Activated CD4-positive, alpha-beta T cell treated with anti-CD3 and anti-CD28 coated beads, Interleukin-2, Interleukin-6, amounts not matched to agents 100 ng/mL and 50 ng/mL, durations not matched to agents 16 hours and 8 hours (primary cell): ENCODE measurements around the gene NFE2L3.
"Not testable (repeated sequence)": the region's sequence is repeated elsewhere in the genome, so short reads cannot be mapped to it uniquely, and the experiment has no call there.

Experiments used
- DNase-seq: peaks from one replicate; pipeline ENCODE4 v3.0.0-alpha.2; 2020

Gene NFE2L3

DNA sequence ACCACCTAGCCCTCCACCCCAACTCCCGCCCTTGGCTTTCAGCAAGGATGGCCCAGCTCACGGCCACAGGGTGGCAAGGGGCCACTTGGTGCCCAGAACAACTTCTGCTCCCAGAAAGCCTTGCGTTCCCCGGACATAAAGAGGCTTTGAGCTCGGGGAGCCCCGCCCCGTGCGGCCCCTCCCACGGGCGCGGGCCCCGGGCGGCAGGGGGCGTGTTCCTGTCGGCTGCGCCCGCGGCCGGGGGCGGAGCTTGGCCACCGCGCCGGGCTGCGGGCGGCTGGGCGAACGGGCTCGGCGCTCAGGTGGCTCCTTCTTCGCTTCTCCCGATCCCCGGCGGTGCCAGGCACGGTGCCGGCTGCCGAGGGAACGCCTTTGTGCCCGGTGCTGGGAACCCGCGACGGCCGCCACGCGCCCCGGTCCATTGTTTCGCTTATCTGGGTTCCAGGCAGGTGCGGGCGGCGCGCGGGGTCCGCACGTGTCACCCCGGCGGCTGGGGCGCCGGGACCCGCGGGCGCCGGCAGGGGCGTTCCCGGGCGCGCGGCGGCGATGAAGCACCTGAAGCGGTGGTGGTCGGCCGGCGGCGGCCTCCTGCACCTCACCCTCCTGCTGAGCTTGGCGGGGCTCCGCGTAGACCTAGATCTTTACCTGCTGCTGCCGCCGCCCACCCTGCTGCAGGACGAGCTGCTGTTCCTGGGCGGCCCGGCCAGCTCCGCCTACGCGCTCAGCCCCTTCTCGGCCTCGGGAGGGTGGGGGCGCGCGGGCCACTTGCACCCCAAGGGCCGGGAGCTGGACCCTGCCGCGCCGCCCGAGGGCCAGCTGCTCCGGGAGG is at the start of gene NFE2L3:
TSS of gene NFE2L3 (plus strand) at position 246 of the 829 bp plus-strand sequence. CDS start at position 547, 301 bp downstream.
- peak; percentile 92 for DNase-seq

DNA sequence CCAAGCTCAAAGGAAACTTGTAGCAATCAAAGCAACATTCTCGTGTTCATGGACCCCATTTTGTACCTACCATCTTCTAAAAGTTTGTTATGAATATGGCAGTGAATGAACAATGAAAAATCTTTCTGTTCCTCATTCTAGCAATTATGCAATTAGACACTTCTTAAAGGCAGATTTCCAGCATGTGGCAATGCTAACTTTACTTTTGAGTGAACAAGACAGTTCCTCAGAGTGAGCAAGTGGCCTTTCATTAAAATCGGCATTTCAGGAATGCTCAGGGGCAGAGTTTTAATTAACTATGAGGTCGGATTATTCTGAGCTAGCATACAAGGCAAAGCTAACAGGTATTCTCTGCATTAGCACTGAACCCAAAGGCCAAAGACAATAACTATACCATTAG is 48.4 kb upstream of the NFE2L3 start:
- DNase-seq: no peak

DNA sequence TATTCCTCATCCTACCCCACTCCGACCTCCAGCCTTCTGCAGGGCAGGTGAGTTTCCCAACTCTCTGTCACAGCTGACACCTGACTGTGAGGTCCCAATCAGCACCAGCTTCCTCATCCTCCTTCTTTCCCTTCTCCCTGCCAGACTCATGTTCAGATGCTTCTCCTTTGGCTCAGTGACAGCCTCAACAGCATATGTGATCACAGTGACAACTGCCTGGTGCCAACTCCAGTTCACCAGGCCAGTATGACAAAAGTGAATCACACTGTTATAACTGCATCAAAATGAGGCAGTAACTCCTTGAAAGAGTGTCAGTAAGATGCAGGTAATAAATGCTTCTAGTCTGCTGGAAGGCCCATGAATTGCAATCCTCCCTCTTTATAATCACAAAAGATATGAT is 46.8 kb upstream of the NFE2L3 start:
- no peak for DNase-seq

- DNase-seq: no peak
Measured at GRCh38 chr7:26105931-26106330, 46.1 kb upstream of the NFE2L3 start.

- no peak for DNase-seq
Measured at GRCh38 chr7:26112203-26112740, 39.7 kb upstream of the NFE2L3 start.

- no peak for DNase-seq
Measured at GRCh38 chr7:26115650-26116049, 36.3 kb upstream of the NFE2L3 start.

DNA sequence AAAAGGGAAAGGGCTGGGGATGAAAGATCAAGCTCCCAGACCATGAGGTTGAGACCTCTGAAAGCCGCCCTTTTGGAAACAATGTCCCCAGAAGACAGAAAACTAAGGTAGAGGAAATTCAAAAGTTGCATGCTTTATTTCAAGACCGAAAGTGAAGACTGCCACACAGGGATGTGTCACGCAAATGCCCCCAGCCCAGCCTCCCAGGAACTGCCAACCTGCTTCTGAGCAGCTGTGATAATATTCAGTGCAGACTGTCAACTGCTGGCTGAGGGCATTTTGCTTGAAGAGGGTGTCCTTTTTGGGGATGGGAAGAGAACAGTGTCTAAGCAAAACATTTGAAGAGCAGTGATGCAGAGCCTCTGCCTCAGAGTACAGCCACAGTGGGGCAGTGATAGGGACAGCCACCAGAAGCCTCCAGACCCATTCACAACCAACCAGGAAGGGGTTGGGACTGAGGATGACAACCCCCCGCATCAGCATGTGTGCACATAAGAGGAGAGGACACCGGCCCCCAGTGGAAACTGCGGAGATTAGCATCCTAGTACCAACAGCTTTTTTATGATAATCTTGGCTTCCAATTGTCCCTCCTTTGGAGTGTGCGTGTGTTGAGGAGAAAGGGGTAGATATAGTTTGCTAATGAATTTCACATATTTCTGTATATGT is 34.7 kb upstream of the NFE2L3 start:
- peak; percentile 14 for DNase-seq

- DNase-seq: no peak
Measured at GRCh38 chr7:26117970-26118369, 34.0 kb upstream of the NFE2L3 start.

- no peak for DNase-seq
Measured at GRCh38 chr7:26122745-26123144, 29.3 kb upstream of the NFE2L3 start.

DNA sequence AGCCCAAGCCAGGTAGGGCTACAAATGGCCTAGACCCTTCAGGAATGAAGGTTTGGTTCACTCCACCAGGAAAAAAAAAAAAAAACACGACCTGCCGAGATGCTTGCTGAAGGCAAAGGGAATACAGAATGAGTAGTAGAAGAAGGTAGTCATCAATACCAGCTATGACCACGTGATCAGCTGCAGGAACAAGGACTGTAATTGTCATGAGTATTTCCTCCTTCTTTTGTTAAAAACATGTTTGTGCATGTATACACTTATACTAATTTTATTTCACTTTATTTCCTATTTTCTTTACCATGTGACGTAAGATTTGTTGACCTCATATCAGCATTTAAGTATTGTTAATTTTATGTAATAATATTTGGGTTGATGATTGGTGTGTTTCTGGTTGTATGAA is 27.2 kb upstream of the NFE2L3 start:
- not testable (repeated sequence) for DNase-seq

DNA sequence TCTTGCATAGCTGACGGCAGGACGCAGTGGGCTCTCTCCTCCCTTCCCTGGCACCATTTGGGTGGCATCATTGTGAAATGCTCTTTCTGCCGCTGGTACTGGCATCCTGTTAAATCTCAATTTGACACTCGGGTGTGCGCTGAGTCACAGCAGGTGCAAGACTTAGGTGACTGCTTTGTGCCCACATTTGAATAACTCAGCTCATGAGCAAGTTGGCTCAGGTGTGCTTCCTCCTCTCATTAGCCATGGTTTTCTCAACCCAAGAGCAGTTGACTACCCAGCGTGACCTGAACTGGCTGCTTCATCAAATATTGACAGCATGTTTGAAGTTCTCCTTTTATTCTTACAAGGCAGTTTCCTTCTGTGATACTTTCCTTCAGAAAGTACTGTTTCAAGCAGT is 24.6 kb upstream of the NFE2L3 start:
- no peak for DNase-seq

GRCh38 chr7:26131056-26131589 is 20.9 kb upstream of the NFE2L3 start:
- no peak for DNase-seq

DNA sequence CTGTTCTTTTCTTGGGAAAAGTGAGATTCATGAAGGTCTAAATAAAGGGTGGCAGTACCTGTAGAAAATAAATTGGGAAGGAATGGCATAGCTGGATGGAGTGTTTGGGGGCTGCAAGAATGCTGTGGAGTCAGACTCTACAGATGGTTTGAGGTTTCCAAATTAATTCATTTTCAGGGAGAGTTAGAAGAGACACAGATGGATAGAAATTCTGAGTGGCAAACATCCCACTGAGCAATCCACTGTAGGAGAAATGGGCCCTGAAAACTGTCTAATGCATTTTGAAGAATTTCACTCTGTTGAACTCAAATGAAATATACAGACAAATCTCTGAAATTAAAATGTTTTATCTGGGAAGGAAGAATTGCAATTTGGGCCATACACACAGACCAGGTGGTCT is 16.9 kb upstream of the NFE2L3 start:
- DNase-seq: no peak

DNA sequence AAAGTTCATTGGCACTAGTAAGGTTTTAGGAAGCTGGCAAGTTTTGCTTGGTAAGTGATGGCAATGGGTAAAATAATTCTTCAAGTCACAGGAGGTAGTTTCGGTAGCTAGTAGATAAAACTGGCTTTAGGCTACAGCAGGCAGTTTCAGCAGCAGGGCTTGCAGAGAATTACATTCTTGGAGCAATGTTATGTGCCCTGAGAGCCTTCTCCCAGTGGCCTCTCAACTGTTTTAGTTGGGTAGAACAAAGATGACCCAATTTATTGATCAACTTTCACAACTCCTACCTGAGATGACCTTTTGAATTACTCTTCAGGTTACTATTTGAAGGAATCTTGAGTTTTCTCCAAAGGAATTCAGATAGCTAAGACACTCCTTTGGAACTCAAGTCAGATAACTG is 16.4 kb upstream of the NFE2L3 start:
- no peak for DNase-seq

GRCh38 chr7:26136831-26137230 is 15.2 kb upstream of the NFE2L3 start:
- DNase-seq: no peak

GRCh38 chr7:26140380-26140779 is 11.6 kb upstream of the NFE2L3 start:
- DNase-seq: no peak

GRCh38 chr7:26141077-26141476 is 10.9 kb upstream of the NFE2L3 start:
- no peak for DNase-seq

- no peak for DNase-seq
Measured at GRCh38 chr7:26143298-26144048, 8.5 kb upstream of the NFE2L3 start.

GRCh38 chr7:26144184-26145080 is 7.6 kb upstream of the NFE2L3 start:
- DNase-seq: no peak

DNA sequence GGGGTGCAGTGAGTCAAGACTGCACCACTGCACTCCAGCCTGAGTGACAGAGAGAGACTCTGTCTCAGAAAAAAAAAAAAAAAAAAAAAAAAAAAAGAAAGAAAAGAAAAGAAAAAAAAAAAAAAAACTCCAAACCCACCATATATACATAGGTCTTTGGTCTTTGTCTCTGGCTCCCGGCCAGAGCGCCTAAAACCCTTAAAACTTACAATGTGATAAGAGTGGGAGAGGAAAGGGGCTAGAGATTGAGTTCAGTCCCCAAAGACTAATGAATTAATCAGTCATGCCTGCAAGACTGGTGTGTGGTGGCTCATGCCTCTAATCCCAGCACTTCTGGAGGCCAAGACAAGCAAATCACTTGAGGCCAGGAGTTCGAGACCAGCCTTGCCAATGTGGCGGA is 6.8 kb upstream of the NFE2L3 start:
- DNase-seq: no peak

DNA sequence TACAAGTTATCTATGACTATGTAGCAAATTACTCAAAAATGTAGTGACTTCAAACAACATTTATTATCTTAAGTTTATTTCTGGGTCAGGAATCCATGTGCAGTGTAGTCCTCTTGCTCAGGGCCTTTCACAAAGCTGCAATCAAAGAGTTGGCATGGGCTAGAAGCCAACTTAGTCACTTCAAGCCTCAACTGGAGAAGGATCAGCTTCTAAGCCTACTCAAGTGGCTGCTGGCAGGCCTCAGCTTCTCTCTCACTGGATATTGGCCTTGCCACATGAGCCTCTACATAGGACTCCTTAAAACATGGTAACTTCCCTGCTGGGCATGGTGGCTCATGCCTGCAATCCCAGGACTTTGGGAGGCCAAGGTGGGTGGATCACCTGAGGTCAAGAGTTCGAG is 5.0 kb upstream of the NFE2L3 start:
- DNase-seq: no peak
